Kidney (tissue), 14 donors: Measurements from ENCODE around the gene CEP44. TPM values are rescaled to one million over a fixed set of nuclear protein-coding genes. Genes with fewer than 3 reads are reported as not detected.

Source experiments
- DNase-seq, 5 donors: peaks; one replicate each; pipeline ENCODE4 v3.0.0-alpha.2; 2013 to 2020
- FAIRE-seq: peaks from 2 replicates; lab custom pipeline; 2012; peaks lifted over from hg19 to GRCh38; lab: Jason Lieb, UNC
- H3K27ac ChIP-seq, 2 donors: one replicate each; pipeline ENCODE4 v1.7.0; 2013; ENCODE audit warnings: low read depth in 2 of 2, low read length in 2 of 2, inconsistent platforms in 1 of 2
- H3K27me3 ChIP-seq: one replicate; pipeline ENCODE4 v1.7.1; 2013; ENCODE audit warnings: low read length, inconsistent platforms; ENCODE audit not compliant: control insufficient read depth, insufficient read depth
- H3K36me3 ChIP-seq, 3 donors: one replicate each; pipeline versions ENCODE4 v1.7.0 to v1.7.1; 2013; ENCODE audit warnings: low read length in 3 of 3, control low read depth in 1 of 3, inconsistent platforms in 1 of 3; ENCODE audit not compliant: insufficient read depth in 3 of 3, control insufficient read depth in 2 of 3
- H3K4me1 ChIP-seq, 3 donors: one replicate each; pipeline versions ENCODE4 v1.7.0 to v1.7.1; 2013; ENCODE audit warnings: low read length in 3 of 3, inconsistent platforms in 1 of 3, low read depth in 1 of 3; ENCODE audit not compliant: control insufficient read depth in 2 of 3, insufficient read depth in 2 of 3
- H3K4me3 ChIP-seq, 3 donors: one replicate each; pipeline versions ENCODE4 v1.7.0 to v1.8.1; 2013; ENCODE audit warnings: low read length in 3 of 3, control low read depth in 1 of 3, inconsistent platforms in 1 of 3
- H3K9ac ChIP-seq, 3 donors: one replicate each; pipeline versions ENCODE4 v1.7.0 to v1.7.1; 2013; ENCODE audit warnings: low read length in 3 of 3, control low read depth in 1 of 3, inconsistent platforms in 1 of 3
- H3K9me3 ChIP-seq, 3 donors: one replicate each; pipeline versions ENCODE4 v1.7.0 to v1.7.1; 2013; ENCODE audit warnings: low read length in 3 of 3, control low read depth in 1 of 3, inconsistent platforms in 1 of 3; ENCODE audit not compliant: control insufficient read depth in 2 of 3, insufficient read depth in 1 of 3
- CTCF ChIP-seq: IDR thresholded peaks from 3 replicates; pipeline ENCODE4 v1.5.1; 2012; ENCODE audit warnings: mild to moderate bottlenecking, moderate library complexity, borderline replicate concordance; ENCODE audit not compliant: insufficient read depth; ENCODE audit errors: extremely low read depth
- intact Hi-C: fragments of 100-400 bp; cut with DNase I; formaldehyde crosslinking; loops from one replicate; pipeline ENCODE4 v1.11.1; 2022
- polyA plus RNA-seq: library from polyadenylated mRNA; stranded (reverse); fragments of 350-450 nt; fragmentation: Illumina TruSeq; extraction: RNeasy Lipid Tissue Mini Kit (QIAGEN cat#74804); gene quantifications from one replicate; pipeline ENCODE4 v1.2.3, GENCODE V29; 2014; ENCODE audit warnings: low read depth, low replicate concordance; ENCODE audit not compliant: insufficient read depth
- total RNA-seq: library from RNA; stranded (reverse); fragmentation: NEBNext Ultra II Directional; extraction: Animal tissue kit (Norgen Biotek cat#: 25700); gene quantifications from one replicate; pipeline ENCODE4 v1.2.1, GENCODE V29; 2021
- donor health status: control.
- donor health status: control.
- donor health status: control.
- donor health status: control.
- donor health status: control.
- donor health status: DM: yes; HTN: yes; CAD: no.
- donor health status: Normal renal cell carcinoma (clear cell type).

Gene CEP44
- total and polyA plus RNA-seq, 2 donors from 2014 or later, result 5.0 to 14.7 TPM

GRCh38 chr4:174317531-174317930 is 33.8 kb downstream of the CEP44 start:
- no peak for FAIRE-seq

GRCh38 chr4:174318829-174319764 is 35.4 kb downstream of the CEP44 start:
- H3K4me3 ChIP-seq, result no peak overlapping the region
- peak; percentile 50 for TF ChIP-seq CTCF
- peaks cover 0 to 2% (median 0%) of the 10 kb centered on the region in 3 donors for H3K36me3 ChIP-seq
- no peak overlapping the region for H3K9ac ChIP-seq
- no peaks in the 10 kb centered on the region for H3K27me3 ChIP-seq
- intact Hi-C loops, result no loop called here
- H3K9me3 ChIP-seq, result no peaks in the 10 kb centered on the region
- FAIRE-seq (peak; percentile 94), DNase-seq (peak in 2 of 5 donors; percentile 32 to 40)
- H3K4me1 ChIP-seq, result no peaks in the 10 kb centered on the region
- no peak overlapping the region for H3K27ac ChIP-seq

More at GRCh38 chr4:174317531-174317930, 33.8 kb downstream of the CEP44 start:
- TF ChIP-seq CTCF, result no peak
- H3K4me3 ChIP-seq, result no peak overlapping the region
- peaks cover 0 to 2% (median 0%) of the 10 kb centered on the region in 3 donors for H3K36me3 ChIP-seq
- H3K27me3 ChIP-seq, result no peaks in the 10 kb centered on the region
- intact Hi-C loops, result no loop called here
- no peak overlapping the region for H3K27ac ChIP-seq
- H3K4me1 ChIP-seq, result no peaks in the 10 kb centered on the region
- peak in 1 of 5 donors; percentile 9 for DNase-seq
- H3K9ac ChIP-seq, result no peak overlapping the region
- no peaks in the 10 kb centered on the region for H3K9me3 ChIP-seq

GRCh38 chr4:174320494-174321199 is 36.9 kb downstream of the CEP44 start:
- no peak overlapping the region for H3K4me3 ChIP-seq
- intact Hi-C loops, result no loop called here
- FAIRE-seq, result no peak
- no peak for DNase-seq
- no peak overlapping the region for H3K27ac ChIP-seq
- no peaks in the 10 kb centered on the region for H3K4me1 ChIP-seq
- no peaks in the 10 kb centered on the region for H3K9me3 ChIP-seq
- H3K36me3 ChIP-seq, result peaks cover 0 to 2% (median 0%) of the 10 kb centered on the region in 3 donors
- no peak for TF ChIP-seq CTCF
- H3K27me3 ChIP-seq, result no peaks in the 10 kb centered on the region
- no peak overlapping the region for H3K9ac ChIP-seq
